B cell (primary cell): ENCODE results near the gene FBXO48. TPM values are rescaled to one million over a fixed set of nuclear protein-coding genes. Genes with fewer than 3 reads are reported as not detected.

Source experiments
- ATAC-seq: fragments of 200-7000 bp; cut with Tn5 transposase; one replicate; pipeline ENCODE4 v1.10.0; 2021; ENCODE audit warnings: low read depth, mild to moderate bottlenecking, moderate number of reproducible peaks, moderate library complexity
- CTCF ChIA-PET: fragments of 350-600 bp; sonication (Branson Sonifier 250); formaldehyde crosslinking; loops from one replicate; lab custom pipeline; 2021; ENCODE audit warnings: antibody characterized with exemption, inconsistent platforms; lab: Charles Lee
- POLR2A ChIA-PET: fragments of 350-600 bp; sonication (Branson Sonifier 250); formaldehyde crosslinking; loops from one replicate; lab custom pipeline; 2021; ENCODE audit warnings: antibody characterized with exemption; lab: Charles Lee
- DNase-seq: peaks from one replicate; pipeline ENCODE4 v3.0.0; 2013
- H2AFZ ChIP-seq: 2 replicates; pipeline ENCODE4 v1.6.1; 2012; ENCODE audit warnings: mild to moderate bottlenecking, low read depth, low read length; ENCODE audit not compliant: insufficient read depth, poor library complexity, severe bottlenecking
- H3K27ac ChIP-seq, 2 donors: 1 replicate in 1 of 2; 2 replicates in 1 of 2; pipeline ENCODE4 v1.5.1; 2012 to 2013; ENCODE audit warnings: low read length in 2 of 2, mild to moderate bottlenecking in 2 of 2, moderate library complexity in 1 of 2
- H3K27me3 ChIP-seq, 4 experiments: fragments of 200-600 bp in 1 of 4; sonication (generic) in 1 of 4; replicated peaks in 1 of 4; 1 replicate in 2 of 4; 2 replicates in 2 of 4; pipeline versions ENCODE4 v1.6.1 to v1.7.0; 2013 to 2016; ENCODE audit warnings: low read length in 3 of 4, mild to moderate bottlenecking in 2 of 4, mixed read lengths in 1 of 4, moderate library complexity in 1 of 4; ENCODE audit not compliant: insufficient read depth in 4 of 4, control insufficient read depth in 3 of 4; ENCODE audit errors: control extremely low read depth in 1 of 4
- H3K36me3 ChIP-seq, 2 experiments: replicated peaks in 1 of 2; 1 replicate in 1 of 2; 2 replicates in 1 of 2; pipeline versions ENCODE4 v1.6.1 to v1.7.1; 2013; ENCODE audit warnings: low read length in 1 of 2; ENCODE audit not compliant: insufficient read depth in 2 of 2, control insufficient read depth in 1 of 2; ENCODE audit errors: control extremely low read depth in 1 of 2, extremely low read depth in 1 of 2
- H3K4me1 ChIP-seq, 2 donors: fragments of 200-600 bp in 1 of 2; sonication (generic) in 1 of 2; 1 replicate in 1 of 2; 2 replicates in 1 of 2; pipeline versions ENCODE4 v1.5.1 to v1.6.1; 2013 to 2017; ENCODE audit warnings: low read length in 2 of 2; ENCODE audit not compliant: control insufficient read depth in 2 of 2, insufficient read depth in 2 of 2
- H3K4me2 ChIP-seq: replicated peaks from 2 replicates; pipeline ENCODE3; 2012; ENCODE audit warnings: mild to moderate bottlenecking, low read depth, low read length; ENCODE audit not compliant: poor library complexity, severe bottlenecking
- H3K4me3 ChIP-seq, 5 experiments: fragments of 200-600 bp in 1 of 5; sonication (generic) in 1 of 5; 1 replicate in 3 of 5; 2 replicates in 2 of 5; pipeline versions ENCODE4 v1.5.1 to v1.7.0; 2011 to 2016; ENCODE audit warnings: low read length in 4 of 5, mild to moderate bottlenecking in 4 of 5, low read depth in 2 of 5, control low read depth in 1 of 5, moderate library complexity in 1 of 5; ENCODE audit not compliant: insufficient read depth in 1 of 5; ENCODE audit errors: control extremely low read depth in 1 of 5, extremely low read depth in 1 of 5
- H3K79me2 ChIP-seq: fragments of 200-600 bp; sonication (generic); one replicate; pipeline ENCODE4 v1.6.0; 2016; ENCODE audit warnings: low read length; ENCODE audit not compliant: control insufficient read depth, insufficient read depth
- H3K9ac ChIP-seq: fragments of 200-600 bp; sonication (generic); 2 replicates; pipeline ENCODE4 v1.6.1; 2017; ENCODE audit warnings: mild to moderate bottlenecking, low read length, moderate library complexity
- H3K9me3 ChIP-seq, 3 donors: one replicate each; pipeline versions ENCODE4 v1.6.1 to v1.7.1; 2013; ENCODE audit warnings: low read length in 2 of 3; ENCODE audit not compliant: control insufficient read depth in 2 of 3, insufficient read depth in 1 of 3; ENCODE audit errors: control extremely low read depth in 1 of 3
- H4K20me1 ChIP-seq: 2 replicates; pipeline ENCODE4 v1.6.0; 2012; ENCODE audit warnings: mild to moderate bottlenecking, low read length; ENCODE audit not compliant: insufficient read depth, control insufficient read depth, poor library complexity, severe bottlenecking
- H3K27ac Mint-ChIP-seq: one replicate; pipeline ENCODE4 v1.8.0; 2021; ENCODE audit warnings: mixed read lengths
- H3K27me3 Mint-ChIP-seq: one replicate; pipeline ENCODE4 v1.8.0; 2021; ENCODE audit warnings: mixed read lengths
- H3K4me1 Mint-ChIP-seq: one replicate; pipeline ENCODE4 v1.8.0; 2021; ENCODE audit warnings: mixed read lengths
- H3K4me3 Mint-ChIP-seq: one replicate; pipeline ENCODE4 v1.8.0; 2021; ENCODE audit warnings: mixed read lengths
- H3K9me3 Mint-ChIP-seq: one replicate; pipeline ENCODE4 v1.8.0; 2022; ENCODE audit warnings: mixed read lengths; ENCODE audit not compliant: insufficient read depth
- EZH2 ChIP-seq: IDR thresholded peaks from 2 replicates; pipeline ENCODE4 v1.6.1; 2012; ENCODE audit warnings: borderline replicate concordance, low read depth, mild to moderate bottlenecking, moderate library complexity, low read length; ENCODE audit not compliant: insufficient read depth, poor library complexity, severe bottlenecking
- WGBS: methylation state at CpG from one replicate; pipeline ENCODE4 v1.1.5; 2013; ENCODE audit warnings: missing lambda C conversion rate; ENCODE audit not compliant: insufficient coverage; 5-methylcytosine and 5-hydroxymethylcytosine counted together
- intact Hi-C: fragments of 100-400 bp; cut with micrococcal nuclease; formaldehyde crosslinking; loops from one replicate; pipeline ENCODE4 v1.10.0; 2022
- polyA plus RNA-seq: library from polyadenylated mRNA; depleted of rRNA; stranded (reverse); fragments of >200 nt; gene quantifications from 2 replicates; pipeline ENCODE4 v1.2.3, GENCODE V29; 2012
- total RNA-seq, 2 donors: library from RNA; stranded (reverse); fragments of 120-200 nt in 1 of 2; gene quantifications; 1 replicate in 1 of 2; 2 replicates in 1 of 2; pipeline versions ENCODE4 v1.2.3 to v1.2.4, GENCODE V29; 2013 to 2022
- TF ChIP-seq, protein P1 (sequence below): fragments of 200-600 bp; IDR thresholded peaks from one replicate; pipeline ENCODE4 v1.8.0; 2022; ENCODE audit warnings: antibody characterized with exemption, mild to moderate bottlenecking

The FBXO48 gene
- total and polyA plus RNA-seq, 2 donors (not counting 1 experiment from before 2014, with no cell fraction given): 1.5 to 3.2 TPM

DNA sequence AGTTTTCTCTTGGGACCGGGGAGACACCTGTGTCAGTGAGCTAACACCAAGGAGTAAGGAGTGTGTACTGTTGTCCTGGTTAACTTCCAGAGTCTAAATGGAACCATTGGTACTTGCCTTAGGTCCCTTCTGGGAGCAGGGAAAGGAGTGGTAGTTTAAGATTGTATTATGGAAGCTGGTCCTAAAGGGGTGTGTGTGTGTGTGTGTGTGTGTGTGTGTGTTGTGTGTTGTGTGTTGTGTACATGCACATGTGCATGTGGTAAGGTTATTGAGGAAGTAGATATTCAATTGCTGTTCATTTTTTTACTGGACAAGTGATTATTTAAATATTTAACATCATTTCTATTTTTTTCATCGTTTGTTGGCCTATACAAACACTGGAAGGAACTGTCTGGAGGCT is 1.7 kb upstream of the FBXO48 start:
- Histone ChIP-seq H3K4me2 (no peak overlapping the region), H3K36me3 (no peaks in the 10 kb centered on the region), H3K79me2 (peaks cover 24% of the 10 kb centered on the region), H3K27me3 (no peaks in the 10 kb centered on the region), H3K27ac (no peak overlapping the region), H2AFZ (no peak overlapping the region), H3K4me1 (peaks cover 11 to 15% of the 10 kb centered on the region in 2 donors), H3K9me3 (no peaks in the 10 kb centered on the region), H3K9ac (no peak overlapping the region), H4K20me1 (no peaks in the 10 kb centered on the region), H3K4me3 (no peak overlapping the region)
- ChIA-PET POLR2A (interaction anchor here (0.6 to 0.7 kb wide), 2 partner anchors 149 to 249 kb away, joined by 4 to 6 read pairs; partner anchors contain the start of gene CNRIP1), CTCF (interaction anchor here (0.8 to 7.5 kb wide), 7 partner anchors 19 to 455 kb away, joined by 3 to 173 read pairs (median 5); no protein-coding TSS in a partner anchor)
- TF ChIP-seq EZH2: no peak
- TF ChIP-seq, protein P1, sequence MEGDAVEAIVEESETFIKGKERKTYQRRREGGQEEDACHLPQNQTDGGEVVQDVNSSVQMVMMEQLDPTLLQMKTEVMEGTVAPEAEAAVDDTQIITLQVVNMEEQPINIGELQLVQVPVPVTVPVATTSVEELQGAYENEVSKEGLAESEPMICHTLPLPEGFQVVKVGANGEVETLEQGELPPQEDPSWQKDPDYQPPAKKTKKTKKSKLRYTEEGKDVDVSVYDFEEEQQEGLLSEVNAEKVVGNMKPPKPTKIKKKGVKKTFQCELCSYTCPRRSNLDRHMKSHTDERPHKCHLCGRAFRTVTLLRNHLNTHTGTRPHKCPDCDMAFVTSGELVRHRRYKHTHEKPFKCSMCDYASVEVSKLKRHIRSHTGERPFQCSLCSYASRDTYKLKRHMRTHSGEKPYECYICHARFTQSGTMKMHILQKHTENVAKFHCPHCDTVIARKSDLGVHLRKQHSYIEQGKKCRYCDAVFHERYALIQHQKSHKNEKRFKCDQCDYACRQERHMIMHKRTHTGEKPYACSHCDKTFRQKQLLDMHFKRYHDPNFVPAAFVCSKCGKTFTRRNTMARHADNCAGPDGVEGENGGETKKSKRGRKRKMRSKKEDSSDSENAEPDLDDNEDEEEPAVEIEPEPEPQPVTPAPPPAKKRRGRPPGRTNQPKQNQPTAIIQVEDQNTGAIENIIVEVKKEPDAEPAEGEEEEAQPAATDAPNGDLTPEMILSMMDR: no peak
- intact Hi-C loops: loop anchor here (5.0 to 10.0 kb wide), 4 partner anchors 298 to 1834 kb away; partner anchors contain the start of genes AAK1, FAM136A and GFPT1
- ATAC-seq (no peak), DNase-seq (no peak)
- no peak overlapping the region for H3K27ac Mint-ChIP-seq
- peak overlapping the region; percentile 37 for H3K4me3 Mint-ChIP-seq
- WGBS: 100% methylated on average over 1 of the region's 2 CpGs
- H3K9me3 Mint-ChIP-seq: no peaks in the 10 kb centered on the region
- peaks cover 28% of the 10 kb centered on the region for H3K4me1 Mint-ChIP-seq
- H3K27me3 Mint-ChIP-seq: no peaks in the 10 kb centered on the region

GRCh38 chr2:68466778-68467076 is 367 bp downstream of the FBXO48 start:
- H3K9me3 ChIP-seq: no peaks in the 10 kb centered on the region
- ATAC-seq: no peak
- no peak for DNase-seq
- peak overlapping the region; percentile 93 for H2AFZ ChIP-seq
- peak overlapping the region; percentile 96 for H3K27ac Mint-ChIP-seq
- H3K36me3 ChIP-seq: no peaks in the 10 kb centered on the region
- no peak for TF ChIP-seq EZH2
- TF ChIP-seq, protein P1: no peak
- H3K4me3 ChIP-seq: peak overlapping the region; percentile 72 to 98 (median 90)
- H3K79me2 ChIP-seq: peaks cover 24% of the 10 kb centered on the region
- POLR2A ChIA-PET: interaction anchor here (1.1 to 1.2 kb wide), 2 partner anchors 214 to 970 kb away, joined by 3 to 5 read pairs; partner anchors contain the start of genes NFU1 and PPP3R1
- peak overlapping the region; percentile 97 for H3K4me3 Mint-ChIP-seq
- no peaks in the 10 kb centered on the region for H3K9me3 Mint-ChIP-seq
- no peaks in the 10 kb centered on the region for H4K20me1 ChIP-seq
- peak overlapping the region; percentile 85 to 88 for H3K27ac ChIP-seq
- intact Hi-C loops: loop anchor here (1.0 to 10.0 kb wide), 13 partner anchors 20 to 1836 kb away; partner anchors contain the start of genes AAK1, FAM136A, GFPT1 and GMCL1
- peak overlapping the region; percentile 94 for H3K4me2 ChIP-seq
- H3K9ac ChIP-seq: peak overlapping the region; percentile 91
- H3K4me1 Mint-ChIP-seq: peaks cover 28% of the 10 kb centered on the region
- H3K4me1 ChIP-seq: peaks cover 11 to 15% of the 10 kb centered on the region in 2 donors
- H3K27me3 Mint-ChIP-seq: no peaks in the 10 kb centered on the region
- CTCF ChIA-PET: interaction anchor here (0.6 to 7.5 kb wide), 18 partner anchors 9 to 840 kb away, joined by 3 to 173 read pairs (median 5); no protein-coding TSS in a partner anchor
- WGBS: under 1% methylated on average over 18 of the region's 18 CpGs
- no peaks in the 10 kb centered on the region for H3K27me3 ChIP-seq
